Calu3 (cell line): ENCODE data around the gene SLC35A2. TPM values are rescaled to one million over a fixed set of nuclear protein-coding genes. Genes with fewer than 3 reads are reported as not detected.

Experiments used
- BruUV-seq: library from RNA; stranded (reverse); fragments of 400-500 nt; replicated peaks from 2 replicates; lab custom pipeline; 2021; lab: Mats Ljungman, UMichigan
- CTCF ChIA-PET: fragments of 300-600 bp; sonication (Branson Sonifier 250); formaldehyde crosslinking; loops from one replicate; lab custom pipeline; 2022; ENCODE audit warnings: antibody characterized with exemption; lab: Charles Lee
- DNase-seq: peaks from one replicate; pipeline ENCODE4 v3.0.0; 2022
- H3K27ac Mint-ChIP-seq: one replicate; pipeline ENCODE4 v1.8.0; 2022; ENCODE audit warnings: mixed read lengths; ENCODE audit not compliant: unreplicated experiment
- H3K27me3 Mint-ChIP-seq: one replicate; pipeline ENCODE4 v1.8.0; 2022; ENCODE audit warnings: mixed read lengths; ENCODE audit not compliant: unreplicated experiment
- H3K36me3 Mint-ChIP-seq: one replicate; pipeline ENCODE4 v1.8.0; 2022; ENCODE audit warnings: mild to moderate bottlenecking, moderate library complexity, mixed read lengths; ENCODE audit not compliant: insufficient read depth, unreplicated experiment
- H3K4me1 Mint-ChIP-seq: one replicate; pipeline ENCODE4 v1.8.0; 2022; ENCODE audit warnings: mild to moderate bottlenecking, low read depth, mixed read lengths; ENCODE audit not compliant: unreplicated experiment
- H3K4me3 Mint-ChIP-seq: one replicate; pipeline ENCODE4 v1.8.0; 2022; ENCODE audit warnings: mild to moderate bottlenecking, low read depth, moderate library complexity, mixed read lengths; ENCODE audit not compliant: unreplicated experiment
- H3K9me3 Mint-ChIP-seq: one replicate; pipeline ENCODE4 v1.8.0; 2022; ENCODE audit warnings: low read depth, mixed read lengths; ENCODE audit not compliant: unreplicated experiment
- intact Hi-C: fragments of 100-400 bp; cut with micrococcal nuclease; formaldehyde crosslinking; loops from one replicate; pipeline ENCODE4 v1.10.0; 2022; ENCODE audit not compliant: unreplicated experiment
- total RNA-seq: library from RNA; stranded (reverse); gene quantifications from 2 replicates; pipeline ENCODE4 v1.2.3, GENCODE V29; 2022
- TF ChIP-seq, protein P1 (sequence below): fragments of 200-600 bp; IDR thresholded peaks from one replicate; pipeline ENCODE4 v1.8.0; 2022; ENCODE audit warnings: antibody characterized with exemption; ENCODE audit not compliant: unreplicated experiment

Gene SLC35A2
- total RNA-seq, 1 experiment from 2014 or later = 68.1 TPM

DNA sequence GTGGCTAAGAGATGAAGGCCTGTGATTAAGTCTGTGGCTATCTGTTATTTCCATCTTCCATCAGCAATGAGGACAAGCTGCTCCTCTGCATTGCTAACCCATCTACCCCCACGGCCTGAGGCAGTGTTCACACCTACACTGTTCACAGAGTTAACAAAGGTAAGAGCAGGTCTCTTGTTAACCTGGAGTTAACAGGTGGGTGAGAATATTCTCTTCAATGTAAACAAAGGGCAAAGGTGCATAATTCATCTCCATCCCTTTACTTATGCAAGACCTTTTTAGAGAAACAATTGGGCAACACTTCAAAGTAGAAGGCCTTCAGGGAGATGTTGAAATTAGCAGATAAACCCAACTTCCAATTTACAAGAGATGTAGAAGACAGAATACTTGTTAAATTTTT is 2.8 kb downstream of the SLC35A2 start:
- TF ChIP-seq, protein P1, sequence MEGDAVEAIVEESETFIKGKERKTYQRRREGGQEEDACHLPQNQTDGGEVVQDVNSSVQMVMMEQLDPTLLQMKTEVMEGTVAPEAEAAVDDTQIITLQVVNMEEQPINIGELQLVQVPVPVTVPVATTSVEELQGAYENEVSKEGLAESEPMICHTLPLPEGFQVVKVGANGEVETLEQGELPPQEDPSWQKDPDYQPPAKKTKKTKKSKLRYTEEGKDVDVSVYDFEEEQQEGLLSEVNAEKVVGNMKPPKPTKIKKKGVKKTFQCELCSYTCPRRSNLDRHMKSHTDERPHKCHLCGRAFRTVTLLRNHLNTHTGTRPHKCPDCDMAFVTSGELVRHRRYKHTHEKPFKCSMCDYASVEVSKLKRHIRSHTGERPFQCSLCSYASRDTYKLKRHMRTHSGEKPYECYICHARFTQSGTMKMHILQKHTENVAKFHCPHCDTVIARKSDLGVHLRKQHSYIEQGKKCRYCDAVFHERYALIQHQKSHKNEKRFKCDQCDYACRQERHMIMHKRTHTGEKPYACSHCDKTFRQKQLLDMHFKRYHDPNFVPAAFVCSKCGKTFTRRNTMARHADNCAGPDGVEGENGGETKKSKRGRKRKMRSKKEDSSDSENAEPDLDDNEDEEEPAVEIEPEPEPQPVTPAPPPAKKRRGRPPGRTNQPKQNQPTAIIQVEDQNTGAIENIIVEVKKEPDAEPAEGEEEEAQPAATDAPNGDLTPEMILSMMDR = no peak
- no peak overlapping the region for H3K27ac Mint-ChIP-seq
- peaks cover 61% of the 10 kb centered on the region for H3K36me3 Mint-ChIP-seq
- intact Hi-C loops = no loop called here
- no peak for DNase-seq
- CTCF ChIA-PET = no interaction called here
- BruUV-seq = no TSS peak
- H3K27me3 Mint-ChIP-seq = no peaks in the 10 kb centered on the region
- H3K4me1 Mint-ChIP-seq = peaks cover 16% of the 10 kb centered on the region
- no peak overlapping the region for H3K4me3 Mint-ChIP-seq
- H3K9me3 Mint-ChIP-seq = no peaks in the 10 kb centered on the region

DNA sequence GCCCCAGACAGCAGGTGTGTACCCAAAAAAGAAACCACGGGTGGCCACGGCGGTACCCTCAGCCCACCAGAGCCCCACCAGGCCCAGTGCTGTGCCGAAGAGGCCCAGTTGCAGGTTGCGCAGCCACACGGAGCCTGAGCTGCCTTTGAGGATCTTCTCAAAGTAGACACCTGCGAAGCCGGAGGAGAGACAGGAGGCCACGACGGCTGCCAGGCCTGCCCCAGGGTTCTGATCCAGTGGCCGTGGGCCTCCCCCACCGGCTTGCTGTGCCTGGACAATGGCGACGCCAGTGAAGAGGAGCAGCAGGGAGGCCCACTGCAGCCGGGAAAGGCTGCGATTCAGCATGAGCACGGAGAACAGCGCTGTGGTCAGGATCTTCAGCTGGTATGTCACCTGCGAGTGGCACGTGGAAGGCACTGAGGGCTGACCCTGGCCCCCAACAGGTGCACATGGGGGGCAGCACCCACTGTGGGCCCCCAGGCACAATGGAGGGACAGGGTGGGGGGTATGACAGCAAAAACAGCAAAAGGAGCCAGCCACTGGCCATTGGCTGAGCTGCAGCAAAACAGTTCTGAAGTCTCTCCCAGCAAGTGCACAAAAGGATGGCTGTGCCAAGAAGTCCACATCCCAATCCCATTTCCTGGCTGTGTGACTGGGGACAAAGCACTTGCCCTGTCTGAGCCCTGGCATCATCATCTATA is 6.2 kb downstream of the SLC35A2 start:
- Mint-ChIP-seq H3K9me3 (no peaks in the 10 kb centered on the region), H3K36me3 (peaks cover 59% of the 10 kb centered on the region), H3K4me1 (peaks cover 2% of the 10 kb centered on the region), H3K4me3 (no peak overlapping the region), H3K27me3 (no peaks in the 10 kb centered on the region), H3K27ac (no peak overlapping the region)
- DNase-seq = no peak
- TF ChIP-seq, protein P1 = no peak
- no TSS peak for BruUV-seq
- intact Hi-C loops = no loop called here
- CTCF ChIA-PET = no interaction called here

DNA sequence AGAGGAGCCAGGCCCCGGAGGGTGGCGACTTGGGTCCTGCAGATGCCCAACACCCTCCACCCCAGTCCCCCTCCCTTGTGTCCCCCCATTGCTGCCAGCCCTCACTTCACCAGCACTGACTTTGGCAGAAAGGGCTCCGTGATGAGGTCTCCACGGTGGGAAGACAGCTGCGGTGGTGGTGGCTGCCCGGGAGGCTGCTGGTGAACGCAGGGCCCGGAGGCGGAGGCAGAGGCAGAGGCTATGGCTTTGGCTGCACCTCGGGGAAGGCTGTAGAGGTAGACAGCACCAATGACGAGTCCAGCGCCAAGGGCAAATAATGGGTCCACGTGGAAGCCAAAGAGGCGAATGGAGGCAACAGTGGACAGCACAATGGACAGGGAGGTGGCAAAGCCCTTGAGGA is 6.8 kb downstream of the SLC35A2 start:
- no peak overlapping the region for H3K27ac Mint-ChIP-seq
- H3K4me3 Mint-ChIP-seq = no peak overlapping the region
- H3K36me3 Mint-ChIP-seq = peaks cover 59% of the 10 kb centered on the region
- no peaks in the 10 kb centered on the region for H3K4me1 Mint-ChIP-seq
- intact Hi-C loops = no loop called here
- TF ChIP-seq, protein P1 = no peak
- H3K9me3 Mint-ChIP-seq = no peaks in the 10 kb centered on the region
- BruUV-seq = no TSS peak
- CTCF ChIA-PET = no interaction called here
- no peak for DNase-seq
- no peaks in the 10 kb centered on the region for H3K27me3 Mint-ChIP-seq

DNA sequence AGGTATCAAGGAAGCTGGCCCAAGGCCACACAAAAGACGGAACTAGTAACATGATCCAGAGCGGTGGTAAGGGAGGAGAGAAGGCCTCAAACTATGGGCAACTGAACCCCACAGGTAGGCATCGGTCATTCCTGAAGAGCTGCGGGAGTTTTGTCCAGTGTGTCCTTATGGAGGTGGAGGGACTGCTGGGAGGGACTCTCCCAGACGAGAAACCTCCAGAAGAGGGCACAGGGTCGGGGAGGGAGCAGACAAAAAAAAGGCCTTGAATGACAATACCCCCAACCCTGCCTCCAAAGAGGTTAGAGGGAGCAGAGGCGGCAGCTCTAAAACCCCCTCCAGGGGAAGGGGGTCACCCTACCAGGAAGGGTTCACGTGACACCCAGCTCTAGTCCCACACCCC is 7.3 kb downstream of the SLC35A2 start:
- Mint-ChIP-seq H3K4me3 (no peak overlapping the region), H3K4me1 (no peaks in the 10 kb centered on the region), H3K27me3 (no peaks in the 10 kb centered on the region), H3K9me3 (no peaks in the 10 kb centered on the region), H3K27ac (no peak overlapping the region), H3K36me3 (peaks cover 60% of the 10 kb centered on the region)
- no TSS peak for BruUV-seq
- CTCF ChIA-PET = no interaction called here
- intact Hi-C loops = no loop called here
- DNase-seq = no peak
- TF ChIP-seq, protein P1 = no peak
